ENCODE measurements around the gene TIGAR.
A peak's percentile ranks its signal among the peaks of the same experiment; 100 is the strongest.

Gene TIGAR

DNA sequence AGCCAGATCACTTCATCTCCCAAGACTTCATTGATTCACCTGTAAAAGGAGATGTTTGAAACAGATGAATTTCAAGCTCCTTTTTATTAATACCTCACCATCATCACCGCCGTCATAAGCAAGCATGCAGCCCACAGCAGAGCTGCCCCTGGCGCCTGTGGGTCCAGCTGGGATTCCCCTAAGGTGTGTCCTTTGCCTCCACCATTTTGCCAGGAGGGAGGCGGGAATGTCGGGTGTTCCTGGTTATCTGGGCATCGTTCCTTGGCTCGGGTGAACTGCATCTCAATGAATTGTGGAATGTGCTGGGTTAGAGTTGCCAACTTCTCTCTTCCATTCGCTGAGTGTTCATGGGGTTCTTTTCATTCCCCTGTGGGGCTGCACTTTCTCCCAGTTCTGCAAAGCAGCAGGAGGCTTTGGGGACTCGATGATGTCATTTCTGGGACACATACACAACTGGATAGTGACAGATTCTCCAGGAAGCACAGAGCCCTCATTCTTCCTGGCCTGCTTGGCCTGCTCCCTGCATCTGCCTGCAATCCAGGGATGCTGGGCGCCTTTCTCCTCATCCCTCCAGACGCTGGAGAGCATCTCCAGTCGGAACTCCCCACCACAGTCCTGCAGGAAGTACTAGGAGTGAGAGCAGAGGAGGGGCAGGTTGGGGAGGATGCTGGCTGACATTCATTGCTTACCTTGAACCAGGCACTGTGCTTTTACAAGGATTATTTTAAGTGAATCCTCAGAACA is 37.3 kb upstream of the TIGAR start:
- no peak for DNase-seq

- no peak for DNase-seq
Measured at GRCh38 chr12:4284306-4284705, 36.7 kb upstream of the TIGAR start.

GRCh38 chr12:4285070-4285469 is 35.9 kb upstream of the TIGAR start:
- DNase-seq: no peak

DNA sequence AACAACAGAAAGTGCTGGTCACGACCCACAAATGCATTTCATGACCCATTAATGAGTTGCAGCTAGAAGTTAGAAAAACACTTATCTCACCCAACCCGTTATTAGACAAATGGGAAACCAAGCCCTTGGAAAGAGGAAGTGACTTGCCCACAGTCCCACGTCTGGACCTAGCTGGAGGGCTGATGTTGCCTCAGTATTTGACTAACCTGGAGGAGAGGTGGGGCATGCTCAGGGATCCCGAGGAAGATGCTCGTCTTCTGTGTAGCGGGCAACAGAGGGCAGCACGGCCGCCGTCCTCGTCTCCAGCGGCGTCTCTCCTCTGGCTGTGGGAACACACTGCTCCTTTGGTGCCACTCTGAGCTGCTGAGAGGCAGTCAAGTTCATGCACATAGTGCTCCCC is 34.8 kb upstream of the TIGAR start:
- DNase-seq: no peak

- no peak for DNase-seq
Measured at GRCh38 chr12:4286771-4287317, 34.2 kb upstream of the TIGAR start.

DNA sequence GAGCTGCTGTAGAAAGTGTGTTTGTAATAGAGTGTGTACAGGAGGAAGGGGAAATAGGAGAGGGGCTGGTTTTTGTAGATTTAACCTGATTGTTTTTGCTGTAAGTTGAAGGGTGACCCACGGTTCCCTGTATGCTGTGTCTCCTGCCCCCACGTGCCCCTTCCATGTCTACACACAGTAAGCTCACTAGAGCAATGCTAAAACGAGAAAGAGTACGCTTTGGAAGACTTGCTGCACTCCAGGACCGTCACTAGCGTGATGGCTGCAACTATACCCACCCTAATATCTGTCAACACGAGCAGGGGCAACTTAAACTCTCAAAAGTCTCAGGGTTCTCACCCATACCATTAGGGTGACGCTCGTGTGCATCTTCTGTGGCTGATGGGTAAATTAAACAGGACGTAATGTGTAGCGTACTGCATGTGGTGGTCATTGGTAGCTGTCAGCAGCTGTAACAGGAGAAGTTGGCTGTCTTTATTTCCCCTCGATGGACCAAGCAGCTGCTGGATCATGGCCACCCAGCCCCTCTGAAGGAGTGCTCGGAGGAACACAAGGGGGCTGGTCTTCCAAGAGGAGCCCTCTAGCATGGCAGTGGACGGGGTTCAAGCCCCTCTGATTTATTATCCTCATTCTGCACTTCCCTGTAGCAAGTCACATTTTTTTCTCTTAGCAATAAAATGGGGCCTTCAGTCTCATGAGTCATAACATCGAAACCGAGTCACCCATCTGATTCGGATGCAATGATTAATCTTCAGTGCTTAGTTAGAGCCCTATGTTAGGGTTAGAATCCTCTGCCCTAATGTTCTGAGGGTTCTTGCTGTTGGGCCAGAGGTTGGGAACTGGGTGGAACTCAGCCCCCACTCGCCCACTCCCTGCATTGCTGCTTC is 33.4 kb upstream of the TIGAR start:
- peak in 1 of 2 donors; percentile 18 for DNase-seq

DNA sequence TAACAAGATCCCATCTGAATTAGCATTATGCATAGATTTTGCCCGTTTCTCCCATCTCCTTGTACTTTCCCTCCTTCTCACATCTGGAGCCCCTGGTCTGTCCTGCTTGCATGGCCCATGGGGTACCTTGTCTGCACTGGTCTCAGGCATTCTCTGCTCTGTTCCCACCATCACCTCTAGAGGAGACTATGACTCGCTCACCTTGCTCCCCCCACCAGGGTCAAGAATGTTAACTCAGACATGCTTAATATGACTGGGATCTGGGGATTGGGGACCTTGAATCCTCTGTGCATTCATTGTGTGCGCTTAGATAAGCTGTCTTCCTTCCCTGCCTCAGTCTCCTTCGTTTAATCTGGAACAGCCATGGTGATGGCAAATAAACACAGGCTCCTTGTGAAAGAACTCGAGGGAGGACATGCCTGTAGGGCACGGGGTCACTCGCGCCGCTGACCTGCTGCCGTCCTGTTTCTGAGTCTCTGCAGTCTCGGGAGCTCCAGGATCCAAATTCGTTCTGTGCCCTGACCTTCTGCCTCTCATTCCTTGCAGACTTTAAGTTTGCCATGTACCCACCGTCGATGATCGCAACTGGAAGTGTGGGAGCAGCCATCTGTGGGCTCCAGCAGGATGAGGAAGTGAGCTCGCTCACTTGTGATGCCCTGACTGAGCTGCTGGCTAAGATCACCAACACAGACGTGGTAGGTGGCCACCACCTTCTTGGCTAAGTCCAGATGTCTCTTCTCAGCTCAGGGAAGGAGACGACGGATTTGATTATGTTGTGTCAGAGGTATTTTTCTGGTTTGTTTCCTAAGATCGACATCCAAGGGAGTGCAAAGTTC is 32.5 kb upstream of the TIGAR start:
- DNase-seq: no peak

DNA sequence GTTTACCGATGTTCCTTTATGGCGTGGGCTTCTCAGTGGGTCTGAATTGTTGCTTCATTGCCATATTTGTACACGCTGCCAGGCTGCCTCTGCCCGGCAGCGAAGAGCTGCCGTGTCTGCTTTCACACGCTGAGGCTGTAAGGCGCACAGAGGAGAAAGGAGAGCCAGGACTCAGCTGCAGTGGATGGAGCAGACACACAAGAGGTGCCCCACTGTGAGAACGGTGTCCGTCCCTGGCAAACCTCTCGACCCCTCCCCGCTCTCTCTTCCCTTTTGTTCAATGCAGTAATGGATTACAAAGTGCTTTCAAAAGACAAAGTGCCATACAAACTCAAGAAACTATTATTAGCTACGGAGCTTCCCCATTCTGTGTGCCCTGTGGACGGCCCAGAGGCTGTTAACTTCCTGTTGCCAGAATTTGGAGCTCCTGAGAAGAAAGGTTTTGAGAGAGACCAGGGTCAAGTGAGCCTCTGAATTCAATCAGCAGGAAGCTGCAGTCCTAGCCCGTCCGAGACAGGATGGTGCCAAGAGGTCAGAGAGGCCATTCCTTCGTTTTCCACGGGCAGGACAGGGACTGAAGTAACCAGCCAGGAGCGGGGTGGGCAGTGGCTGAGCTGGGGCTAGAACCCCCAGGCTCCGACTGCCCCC is 31.7 kb upstream of the TIGAR start:
- no peak for DNase-seq

GRCh38 chr12:4289998-4290790 is 30.8 kb upstream of the TIGAR start:
- no peak for DNase-seq

- DNase-seq: no peak
Measured at GRCh38 chr12:4292341-4293073, 28.5 kb upstream of the TIGAR start.

- DNase-seq: peak; percentile 28 to 32
Measured at GRCh38 chr12:4293299-4293965, 27.6 kb upstream of the TIGAR start.

- DNase-seq: no peak
Measured at GRCh38 chr12:4293966-4294505, 27.0 kb upstream of the TIGAR start.

- no peak for DNase-seq
Measured at GRCh38 chr12:4296751-4297150, 24.3 kb upstream of the TIGAR start.

DNA sequence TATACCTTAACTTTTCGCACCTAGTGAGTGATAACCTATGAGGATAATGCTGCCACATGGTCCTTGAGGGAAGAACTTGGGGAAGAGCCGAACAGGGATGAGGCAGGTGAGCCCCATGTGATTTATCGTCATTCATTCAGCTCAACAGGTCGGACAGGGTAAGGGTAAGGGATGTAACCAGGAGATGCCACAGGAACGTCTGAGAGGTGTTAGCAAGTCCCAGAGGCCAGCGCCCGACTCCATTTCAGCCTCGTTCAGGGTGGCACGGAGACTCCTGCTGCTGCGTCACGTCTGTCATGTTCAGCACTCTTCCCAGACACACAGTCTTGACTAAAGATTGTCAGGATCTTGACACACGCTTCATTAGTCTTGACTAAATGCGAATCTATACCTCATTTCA is 23.4 kb upstream of the TIGAR start:
- no peak for DNase-seq

DNA sequence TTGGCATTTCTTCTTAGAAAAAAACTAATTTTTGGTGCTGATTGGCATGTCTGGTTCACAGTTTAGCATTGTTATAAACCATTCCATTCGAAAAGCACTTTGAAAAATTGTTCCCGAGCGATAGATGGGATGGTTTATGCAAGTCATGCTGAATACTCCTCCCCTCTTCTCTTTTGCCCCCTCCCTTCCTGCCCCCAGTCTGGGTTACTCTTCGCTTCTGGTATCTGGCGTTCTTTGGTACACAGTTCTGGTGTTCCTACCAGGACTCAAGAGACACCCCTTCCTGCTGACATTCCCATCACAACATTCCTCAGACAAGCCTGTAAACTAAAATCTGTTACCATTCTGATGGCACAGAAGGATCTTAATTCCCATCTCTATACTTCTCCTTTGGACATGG is 20.1 kb upstream of the TIGAR start:
- no peak for DNase-seq

- no peak for DNase-seq
Measured at GRCh38 chr12:4301932-4302501, 19.0 kb upstream of the TIGAR start.

DNA sequence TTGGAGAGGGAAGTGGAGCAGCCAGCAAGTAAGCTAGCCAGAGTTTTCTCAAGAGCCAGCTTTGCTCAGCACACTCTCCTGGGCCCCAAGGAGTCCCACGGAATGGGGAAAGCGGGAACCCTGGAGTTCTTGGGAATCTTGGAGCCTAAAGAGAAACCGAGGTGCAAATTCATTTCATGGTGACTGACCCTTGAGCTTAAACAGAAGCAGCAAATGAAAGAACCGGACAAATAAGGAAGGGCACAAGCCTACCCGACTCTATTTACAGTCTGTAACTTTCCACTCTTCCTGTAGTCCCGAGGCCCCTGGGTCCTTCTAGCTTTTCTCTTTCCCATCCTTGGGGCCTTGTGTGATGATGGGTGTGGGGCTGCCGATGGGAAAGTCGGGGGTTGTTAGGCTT is 18.1 kb upstream of the TIGAR start:
- DNase-seq: no peak

- DNase-seq: no peak
Measured at GRCh38 chr12:4303750-4304149, 17.3 kb upstream of the TIGAR start.

GRCh38 chr12:4307593-4308333 is 13.2 kb upstream of the TIGAR start:
- DNase-seq: no peak
